ENCODE data around the gene LYZ. TPM values are rescaled to one million over a fixed set of nuclear protein-coding genes. Genes with fewer than 3 reads are reported as not detected.

The LYZ gene
- total RNA-seq, 6 experiments from 2014 or later, result not detected

DNA sequence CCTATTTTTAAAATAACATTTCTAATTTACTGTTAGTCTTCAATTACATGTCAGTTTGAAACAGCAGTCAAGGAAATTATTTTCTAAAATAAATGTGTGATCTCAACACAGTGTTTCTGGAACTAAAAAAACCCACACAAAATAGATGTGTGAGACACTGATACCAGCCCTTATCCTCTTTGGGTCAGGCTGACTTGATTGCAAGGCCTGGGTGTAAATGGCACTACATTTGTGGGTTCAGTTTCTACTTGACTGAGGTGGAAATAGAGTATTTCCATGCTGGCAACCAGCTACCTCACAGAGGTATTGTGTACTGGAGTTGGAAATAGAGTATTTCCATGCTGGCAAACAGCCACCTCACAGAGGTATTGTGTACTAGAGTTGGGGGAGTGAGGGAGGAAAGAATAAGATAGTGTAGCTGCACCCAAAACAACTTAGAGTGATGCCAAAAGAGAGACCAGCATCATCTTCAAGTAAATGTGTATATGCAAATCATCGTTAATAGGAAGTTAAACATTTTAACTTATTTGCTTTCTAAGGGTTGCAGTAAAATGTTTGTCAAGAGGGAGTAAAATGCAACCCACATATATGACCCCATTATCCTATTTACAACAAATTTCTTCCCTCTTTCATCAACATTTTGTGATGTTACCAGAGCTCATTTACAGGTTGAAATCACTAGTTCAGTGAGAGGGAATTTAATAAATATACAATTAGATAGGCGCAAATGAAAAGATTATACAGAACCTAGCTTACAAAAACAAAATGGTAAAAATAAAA lies 10.7 kb upstream of the LYZ start:
- no peak overlapping the region for H3K4me3 Mint-ChIP-seq
- H3K4me1 Mint-ChIP-seq (ENCODE audit: low read depth), result no peaks in the 10 kb centered on the region; the same call in 1 of the 2 replicates
- no peaks in the 10 kb centered on the region for H3K36me3 Mint-ChIP-seq (ENCODE audit: low read depth)
- no peak overlapping the region for H3K27ac Mint-ChIP-seq
- H3K27me3 Mint-ChIP-seq (ENCODE audit: insufficient read depth), result peaks cover 18% of the 10 kb centered on the region
- no peaks in the 10 kb centered on the region for H3K9me3 Mint-ChIP-seq
- TF ChIP-seq, protein P1, sequence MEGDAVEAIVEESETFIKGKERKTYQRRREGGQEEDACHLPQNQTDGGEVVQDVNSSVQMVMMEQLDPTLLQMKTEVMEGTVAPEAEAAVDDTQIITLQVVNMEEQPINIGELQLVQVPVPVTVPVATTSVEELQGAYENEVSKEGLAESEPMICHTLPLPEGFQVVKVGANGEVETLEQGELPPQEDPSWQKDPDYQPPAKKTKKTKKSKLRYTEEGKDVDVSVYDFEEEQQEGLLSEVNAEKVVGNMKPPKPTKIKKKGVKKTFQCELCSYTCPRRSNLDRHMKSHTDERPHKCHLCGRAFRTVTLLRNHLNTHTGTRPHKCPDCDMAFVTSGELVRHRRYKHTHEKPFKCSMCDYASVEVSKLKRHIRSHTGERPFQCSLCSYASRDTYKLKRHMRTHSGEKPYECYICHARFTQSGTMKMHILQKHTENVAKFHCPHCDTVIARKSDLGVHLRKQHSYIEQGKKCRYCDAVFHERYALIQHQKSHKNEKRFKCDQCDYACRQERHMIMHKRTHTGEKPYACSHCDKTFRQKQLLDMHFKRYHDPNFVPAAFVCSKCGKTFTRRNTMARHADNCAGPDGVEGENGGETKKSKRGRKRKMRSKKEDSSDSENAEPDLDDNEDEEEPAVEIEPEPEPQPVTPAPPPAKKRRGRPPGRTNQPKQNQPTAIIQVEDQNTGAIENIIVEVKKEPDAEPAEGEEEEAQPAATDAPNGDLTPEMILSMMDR (IDR thresholded peaks at IDR 0.05), result no peak
- no peak for DNase-seq

DNA sequence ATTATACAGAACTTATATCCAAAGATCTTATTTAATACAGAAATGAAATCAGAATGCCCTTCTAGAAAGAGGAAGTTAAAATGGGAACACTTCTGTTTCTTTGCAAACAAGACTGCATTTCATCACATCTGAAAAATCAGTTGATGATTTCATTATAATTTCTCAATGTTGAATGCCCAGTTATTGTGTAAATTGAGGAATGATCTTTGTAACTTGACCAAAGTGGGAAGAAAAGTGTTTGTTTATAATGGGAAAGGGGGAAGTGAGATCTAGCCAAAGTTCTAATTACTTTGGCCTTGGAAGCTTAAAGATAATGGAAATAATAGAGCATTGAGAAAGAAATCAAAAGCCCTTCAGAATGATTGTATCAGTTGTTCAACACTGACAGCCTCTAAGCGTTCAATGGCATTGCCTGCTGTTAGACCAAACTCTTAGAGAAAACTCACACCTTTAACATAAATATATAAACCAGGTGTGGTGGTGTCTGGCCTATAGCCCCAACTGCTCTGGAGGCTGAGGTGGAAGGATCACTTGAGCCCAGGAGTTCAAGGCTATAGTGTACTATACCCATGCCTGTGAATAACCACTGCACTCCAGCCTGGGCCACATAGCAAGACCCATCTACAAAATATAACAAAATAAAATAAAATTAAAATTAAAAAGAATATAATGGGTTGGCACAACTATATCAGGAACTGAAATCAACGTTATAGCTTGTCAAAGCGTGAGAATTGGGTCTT lies 9.9 kb upstream of the LYZ start:
- TF ChIP-seq, protein P1 (IDR thresholded peaks at IDR 0.05), result no peak
- DNase-seq, result no peak
- no peaks in the 10 kb centered on the region; the same call in 1 of the 2 replicates for H3K4me1 Mint-ChIP-seq (ENCODE audit: low read depth)
- H3K36me3 Mint-ChIP-seq (ENCODE audit: low read depth), result no peaks in the 10 kb centered on the region
- H3K9me3 Mint-ChIP-seq, result no peaks in the 10 kb centered on the region
- H3K27ac Mint-ChIP-seq, result no peak overlapping the region
- peaks cover 24% of the 10 kb centered on the region for H3K27me3 Mint-ChIP-seq (ENCODE audit: insufficient read depth)
- no peak overlapping the region for H3K4me3 Mint-ChIP-seq

DNA sequence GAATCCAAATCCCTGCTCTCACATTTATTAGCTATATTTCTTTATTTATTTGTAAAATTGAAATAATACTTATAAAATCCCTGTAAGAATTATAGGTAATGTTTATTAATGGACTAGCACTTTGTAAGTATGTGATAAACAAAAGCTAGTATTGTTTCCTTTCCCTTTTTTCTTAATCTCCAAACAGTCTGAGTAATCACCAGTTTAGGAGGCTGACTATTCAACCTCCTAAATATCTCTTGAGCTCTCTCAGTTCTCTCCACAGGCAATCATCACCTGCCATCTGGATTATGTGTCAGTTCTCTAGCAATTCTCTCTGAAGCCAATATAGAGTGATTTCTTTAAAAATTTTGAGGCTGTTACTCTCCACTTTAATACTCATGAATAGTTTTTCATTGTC lies 9.2 kb upstream of the LYZ start:
- no peak for DNase-seq
- Mint-ChIP-seq H3K27ac (no peak overlapping the region), H3K4me3 (no peak overlapping the region), H3K36me3 (ENCODE audit: low read depth) (no peaks in the 10 kb centered on the region), H3K9me3 (no peaks in the 10 kb centered on the region), H3K4me1 (ENCODE audit: low read depth) (no peaks in the 10 kb centered on the region; the same call in 1 of the 2 replicates), H3K27me3 (ENCODE audit: insufficient read depth) (peaks cover 28% of the 10 kb centered on the region)
- TF ChIP-seq, protein P1 (IDR thresholded peaks at IDR 0.05), result no peak

DNA sequence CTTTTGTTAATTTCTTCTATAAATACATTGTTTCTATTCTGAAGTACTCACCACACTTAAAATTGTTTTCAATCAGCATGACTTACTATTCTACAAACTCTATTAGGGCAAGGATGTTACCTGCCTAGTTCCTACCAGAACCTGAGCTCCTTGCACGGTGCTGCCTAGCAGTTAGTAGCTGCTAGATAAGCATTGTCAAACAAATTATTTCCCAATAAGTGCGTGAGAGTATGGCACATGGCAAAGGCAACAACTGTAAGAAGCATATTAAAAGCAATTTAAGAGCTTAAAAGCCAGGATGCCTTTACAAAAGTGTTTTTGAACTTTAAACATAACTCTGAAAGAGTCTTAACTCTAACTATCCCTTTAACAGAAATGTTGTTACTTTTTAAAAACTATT lies 8.2 kb upstream of the LYZ start:
- H3K4me3 Mint-ChIP-seq, result no peak overlapping the region
- no peaks in the 10 kb centered on the region; the same call in 1 of the 2 replicates for H3K4me1 Mint-ChIP-seq (ENCODE audit: low read depth)
- TF ChIP-seq, protein P1 (IDR thresholded peaks at IDR 0.05), result no peak
- DNase-seq, result no peak
- H3K36me3 Mint-ChIP-seq (ENCODE audit: low read depth), result no peaks in the 10 kb centered on the region
- H3K27ac Mint-ChIP-seq, result no peak overlapping the region
- peaks cover 35% of the 10 kb centered on the region for H3K27me3 Mint-ChIP-seq (ENCODE audit: insufficient read depth)
- no peaks in the 10 kb centered on the region for H3K9me3 Mint-ChIP-seq

DNA sequence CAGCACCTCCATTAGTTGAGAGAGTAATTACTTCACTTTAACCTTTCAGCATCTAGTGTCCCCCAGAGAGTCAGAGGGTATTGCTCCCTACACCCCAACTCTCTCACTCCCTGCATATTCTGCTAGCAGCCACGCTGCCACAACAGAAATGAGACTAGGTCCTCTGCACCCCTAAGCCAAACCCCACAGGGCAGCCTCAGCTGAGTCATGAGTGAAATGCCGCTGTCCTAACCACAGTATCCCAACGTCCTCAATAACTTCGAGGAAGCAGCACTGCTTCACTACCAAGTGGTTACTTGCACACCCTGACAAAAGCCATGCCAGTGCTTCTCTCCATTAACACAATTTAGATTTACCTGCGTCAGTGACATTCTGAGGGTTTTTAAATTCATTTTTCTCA lies 6.9 kb upstream of the LYZ start:
- Mint-ChIP-seq H3K4me3 (no peak overlapping the region), H3K36me3 (ENCODE audit: low read depth) (no peaks in the 10 kb centered on the region), H3K4me1 (ENCODE audit: low read depth) (no peaks in the 10 kb centered on the region; the same call in 1 of the 2 replicates), H3K9me3 (no peaks in the 10 kb centered on the region), H3K27me3 (ENCODE audit: insufficient read depth) (peaks cover 38% of the 10 kb centered on the region), H3K27ac (no peak overlapping the region)
- TF ChIP-seq, protein P1 (IDR thresholded peaks at IDR 0.05), result no peak
- DNase-seq, result no peak
